GM12874 (cell line): Measurements from ENCODE around the gene ROBO1.

Source experiments
- CTCF ChIP-seq: IDR thresholded peaks from 2 replicates; pipeline ENCODE4 v1.5.1; 2011; ENCODE audit warnings: low read depth, mild to moderate bottlenecking, control low read depth, low read length, moderate library complexity; ENCODE audit not compliant: insufficient read depth

The ROBO1 gene

DNA sequence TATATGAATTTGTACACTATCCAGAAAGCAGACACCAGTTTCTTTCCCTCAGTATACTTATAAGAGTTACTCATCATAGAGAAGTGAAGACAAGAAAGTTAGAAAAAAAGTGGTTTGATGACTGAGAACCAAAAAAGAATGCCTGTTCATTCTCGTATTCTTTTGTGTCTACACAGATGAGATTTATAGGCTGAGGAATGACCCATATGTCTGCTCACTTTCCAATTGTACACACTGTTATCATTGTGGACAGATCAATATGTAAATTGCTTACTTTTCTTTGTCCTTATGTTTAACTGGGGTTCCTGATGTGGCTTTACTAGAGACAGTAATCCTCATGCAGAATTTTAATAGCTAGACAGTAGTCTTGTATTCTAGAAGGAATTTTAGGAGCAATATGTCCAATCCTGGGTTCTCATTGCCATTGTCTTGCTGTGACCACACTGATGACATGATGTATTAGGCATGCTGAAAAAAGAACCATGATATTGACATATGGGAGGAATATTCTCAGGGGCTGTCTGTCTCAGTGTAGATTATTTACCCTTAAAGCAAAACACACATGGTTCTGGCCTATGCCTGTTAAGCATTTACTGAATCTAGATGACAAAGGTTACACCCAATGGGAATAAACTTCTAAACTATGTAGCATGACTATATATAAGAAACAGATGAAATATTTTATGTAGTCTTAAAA, 669.7 kb downstream of the ROBO1 start:
- TF ChIP-seq CTCF, result no peak

- no peak for TF ChIP-seq CTCF
These were observed 673.1 kb downstream of the ROBO1 start for GRCh38 chr3:79094654-79095053.

GRCh38 chr3:79086514-79086913, 681.3 kb downstream of the ROBO1 start:
- TF ChIP-seq CTCF, result peak; percentile 65

DNA sequence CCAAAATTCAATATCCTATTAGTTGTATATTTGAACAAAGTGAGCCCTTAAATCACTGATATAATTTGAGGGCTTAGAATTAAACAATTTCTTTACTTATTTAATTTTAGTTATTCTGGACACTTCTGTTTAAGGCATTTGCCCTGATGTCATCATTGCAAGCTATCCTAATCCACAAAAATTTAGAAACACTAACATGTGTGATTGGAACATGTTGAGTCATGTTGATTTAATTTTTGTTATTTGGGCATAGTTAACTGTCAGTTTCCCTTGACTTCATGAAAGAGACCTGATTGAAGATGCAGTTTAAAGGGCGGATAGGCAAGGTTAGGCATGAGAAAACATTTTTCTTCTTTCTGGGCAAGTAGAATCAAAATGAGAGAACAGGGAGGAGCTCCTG, 682.6 kb downstream of the ROBO1 start:
- TF ChIP-seq CTCF, result no peak

- TF ChIP-seq CTCF, result no peak
These were observed 686.5 kb downstream of the ROBO1 start for GRCh38 chr3:79081335-79081734.

GRCh38 chr3:79074558-79074957, 693.2 kb downstream of the ROBO1 start:
- no peak for TF ChIP-seq CTCF

DNA sequence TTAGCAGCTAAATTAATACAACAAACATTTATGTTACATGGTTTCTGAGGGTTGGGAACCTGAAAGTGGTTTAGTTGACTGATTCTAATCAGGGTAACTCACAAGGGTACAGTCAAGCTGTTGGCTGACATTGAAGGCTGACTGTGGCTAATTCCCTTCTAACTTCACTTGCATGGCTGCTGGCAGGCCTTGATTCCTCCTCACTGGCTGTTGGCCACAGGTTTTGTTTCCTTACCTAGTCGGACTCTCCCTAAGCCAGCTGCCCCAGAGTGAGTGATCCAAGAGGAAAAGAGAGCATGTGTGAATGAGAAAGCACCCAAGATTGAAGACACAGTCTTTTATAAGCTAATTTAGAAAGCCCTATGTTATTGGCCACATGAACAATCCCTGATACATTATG, 700.1 kb downstream of the ROBO1 start:
- no peak for TF ChIP-seq CTCF
